Measurements from ENCODE around the gene BANF2.

Gene BANF2

GRCh38 chr20:17757496-17757895 lies 57.7 kb downstream of the BANF2 start:
- WGBS, result 94% methylated on average over 2 of the region's 2 CpGs
- no peak overlapping the region for H4K91ac ChIP-seq (ENCODE audit: low read length)
- DNase-seq, result no peak

GRCh38 chr20:17758010-17758409 lies 58.2 kb downstream of the BANF2 start:
- no peak overlapping the region for H3K23ac ChIP-seq (ENCODE audit: low read length in 2 of 2)
- H3K79me1 ChIP-seq (replicated peaks; ENCODE audit: low read length, poor library complexity, severe bottlenecking), result no peaks in the 10 kb centered on the region
- peaks cover 11% of the 10 kb centered on the region for H3K9me3 ChIP-seq (ENCODE audit: control insufficient read depth, low read length)
- no peak overlapping the region for H3K4me3 ChIP-seq (ENCODE audit: insufficient read depth in 1 of 2, low read depth in 1 of 2, low read length in 2 of 2)
- H3K9ac ChIP-seq (ENCODE audit: low read length), result no peak overlapping the region
- no peak overlapping the region for H2AK5ac ChIP-seq (ENCODE audit: low read length, severe bottlenecking)
- no peaks in the 10 kb centered on the region for H3K4me1 ChIP-seq (ENCODE audit: control insufficient read depth, insufficient read depth, low read depth, low read length)
- 90% methylated on average over 3 of the region's 3 CpGs for WGBS
- H3K4ac ChIP-seq (ENCODE audit: low read depth in 1 of 2, low read length in 2 of 2), result no peak overlapping the region
- H2BK12ac ChIP-seq (ENCODE audit: low read length in 2 of 2), result no peak overlapping the region
- no peak overlapping the region for H3K18ac ChIP-seq (ENCODE audit: low read depth in 1 of 2, low read length in 2 of 2)
- no peak for DNase-seq
- no peak overlapping the region for H3K14ac ChIP-seq (ENCODE audit: low read length in 2 of 2)
- H2BK15ac ChIP-seq (ENCODE audit: low read depth, poor library complexity, severe bottlenecking), result no peak overlapping the region
- no peaks in the 10 kb centered on the region for H3K36me3 ChIP-seq (ENCODE audit: control insufficient read depth in 1 of 2, insufficient read depth in 2 of 2, low read depth in 1 of 2, low read length in 2 of 2)
- H3K27ac ChIP-seq (ENCODE audit: low read length, poor library complexity, severe bottlenecking), result no peak overlapping the region
- no peak overlapping the region for H2BK5ac ChIP-seq (ENCODE audit: low read depth, low read length, poor library complexity, severe bottlenecking)
- peak overlapping the region; percentile 13 for H3K4me2 ChIP-seq (ENCODE audit: low read length, poor library complexity, severe bottlenecking)
- H4K8ac ChIP-seq (ENCODE audit: low read length), result no peak overlapping the region
- no peak overlapping the region for H2BK120ac ChIP-seq (ENCODE audit: low read depth, low read length)
- H2AFZ ChIP-seq (ENCODE audit: low read depth, low read length), result no peak overlapping the region
- no peak overlapping the region for H4K91ac ChIP-seq (ENCODE audit: low read length)
- peaks cover 13 to 33% of the 10 kb centered on the region in 2 experiments for H3K27me3 ChIP-seq (ENCODE audit: control insufficient read depth in 1 of 2, insufficient read depth in 1 of 2, low read length in 2 of 2)

More at GRCh38 chr20:17757496-17757895, 57.7 kb downstream of the BANF2 start:
- H3K9me3 ChIP-seq (ENCODE audit: control insufficient read depth, low read length), result peaks cover 11% of the 10 kb centered on the region
- no peak overlapping the region for H2BK120ac ChIP-seq (ENCODE audit: low read depth, low read length)
- H3K36me3 ChIP-seq (ENCODE audit: control insufficient read depth in 1 of 2, insufficient read depth in 2 of 2, low read depth in 1 of 2, low read length in 2 of 2), result no peaks in the 10 kb centered on the region
- H3K79me1 ChIP-seq (replicated peaks; ENCODE audit: low read length, poor library complexity, severe bottlenecking), result no peaks in the 10 kb centered on the region
- H4K8ac ChIP-seq (ENCODE audit: low read length), result no peak overlapping the region
- no peak overlapping the region for H3K14ac ChIP-seq (ENCODE audit: low read length in 2 of 2)
- peaks cover 13 to 36% of the 10 kb centered on the region in 2 experiments for H3K27me3 ChIP-seq (ENCODE audit: control insufficient read depth in 1 of 2, insufficient read depth in 1 of 2, low read length in 2 of 2)
- H3K4me3 ChIP-seq (ENCODE audit: insufficient read depth in 1 of 2, low read depth in 1 of 2, low read length in 2 of 2), result no peak overlapping the region
- H2BK5ac ChIP-seq (ENCODE audit: low read depth, low read length, poor library complexity, severe bottlenecking), result no peak overlapping the region
- no peak overlapping the region for H3K18ac ChIP-seq (ENCODE audit: low read depth in 1 of 2, low read length in 2 of 2)
- H3K9ac ChIP-seq (ENCODE audit: low read length), result no peak overlapping the region
- H3K4me2 ChIP-seq (ENCODE audit: low read length, poor library complexity, severe bottlenecking), result no peak overlapping the region
- no peak overlapping the region for H2AK5ac ChIP-seq (ENCODE audit: low read length, severe bottlenecking)
- H2BK15ac ChIP-seq (ENCODE audit: low read depth, poor library complexity, severe bottlenecking), result no peak overlapping the region
- no peak overlapping the region for H3K4ac ChIP-seq (ENCODE audit: low read depth in 1 of 2, low read length in 2 of 2)
- H2AFZ ChIP-seq (ENCODE audit: low read depth, low read length), result no peak overlapping the region
- no peaks in the 10 kb centered on the region for H3K4me1 ChIP-seq (ENCODE audit: control insufficient read depth, insufficient read depth, low read depth, low read length)
- no peak overlapping the region for H2BK12ac ChIP-seq (ENCODE audit: low read length in 2 of 2)
- no peak overlapping the region for H3K27ac ChIP-seq (ENCODE audit: low read length, poor library complexity, severe bottlenecking)
- H3K23ac ChIP-seq (ENCODE audit: low read length in 2 of 2), result no peak overlapping the region

DNA sequence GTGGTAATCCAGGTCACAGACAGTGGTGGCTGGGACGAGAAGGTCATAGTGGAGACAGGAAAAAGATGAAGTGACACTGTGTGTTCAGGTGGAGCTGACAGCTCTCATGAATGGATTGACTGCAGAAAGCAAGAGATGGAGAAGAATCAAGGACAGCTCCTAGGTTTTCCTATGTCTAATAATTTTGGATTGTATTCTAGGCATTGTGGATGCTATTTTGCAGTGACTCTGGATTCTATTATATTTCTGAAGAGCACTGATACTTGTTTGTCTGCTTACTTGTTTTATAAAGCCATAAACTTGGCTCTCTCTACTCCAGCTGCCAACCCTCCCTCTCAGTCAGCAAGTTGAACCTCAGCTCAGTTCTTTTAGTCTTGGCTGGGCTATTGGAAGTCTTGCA lies 58.7 kb downstream of the BANF2 start:
- no peak overlapping the region for H3K14ac ChIP-seq (ENCODE audit: low read length in 2 of 2)
- H3K27me3 ChIP-seq (ENCODE audit: control insufficient read depth in 1 of 2, insufficient read depth in 1 of 2, low read length in 2 of 2), result peaks cover 9 to 28% of the 10 kb centered on the region in 2 experiments
- no peak overlapping the region for H4K91ac ChIP-seq (ENCODE audit: low read length)
- H3K4me1 ChIP-seq (ENCODE audit: control insufficient read depth, insufficient read depth, low read depth, low read length), result no peaks in the 10 kb centered on the region
- H3K4ac ChIP-seq (ENCODE audit: low read depth in 1 of 2, low read length in 2 of 2), result no peak overlapping the region
- no peak overlapping the region for H2BK15ac ChIP-seq (ENCODE audit: low read depth, poor library complexity, severe bottlenecking)
- DNase-seq, result no peak
- no peak overlapping the region for H3K18ac ChIP-seq (ENCODE audit: low read depth in 1 of 2, low read length in 2 of 2)
- no peak overlapping the region for H2AFZ ChIP-seq (ENCODE audit: low read depth, low read length)
- no peak overlapping the region for H3K27ac ChIP-seq (ENCODE audit: low read length, poor library complexity, severe bottlenecking)
- no peaks in the 10 kb centered on the region for H3K36me3 ChIP-seq (ENCODE audit: control insufficient read depth in 1 of 2, insufficient read depth in 2 of 2, low read depth in 1 of 2, low read length in 2 of 2)
- no peak overlapping the region for H4K8ac ChIP-seq (ENCODE audit: low read length)
- H3K79me1 ChIP-seq (replicated peaks; ENCODE audit: low read length, poor library complexity, severe bottlenecking), result no peaks in the 10 kb centered on the region
- no peak overlapping the region for H3K4me3 ChIP-seq (ENCODE audit: insufficient read depth in 1 of 2, low read depth in 1 of 2, low read length in 2 of 2)
- H2BK5ac ChIP-seq (ENCODE audit: low read depth, low read length, poor library complexity, severe bottlenecking), result no peak overlapping the region
- WGBS, result 97% methylated on average over 1 of the region's 1 CpG
- H3K4me2 ChIP-seq (ENCODE audit: low read length, poor library complexity, severe bottlenecking), result no peak overlapping the region
- peaks cover 11% of the 10 kb centered on the region for H3K9me3 ChIP-seq (ENCODE audit: control insufficient read depth, low read length)
- no peak overlapping the region for H2BK120ac ChIP-seq (ENCODE audit: low read depth, low read length)
- H3K23ac ChIP-seq (ENCODE audit: low read length in 2 of 2), result no peak overlapping the region
- H2AK5ac ChIP-seq (ENCODE audit: low read length, severe bottlenecking), result no peak overlapping the region
- no peak overlapping the region for H2BK12ac ChIP-seq (ENCODE audit: low read length in 2 of 2)
- no peak overlapping the region for H3K9ac ChIP-seq (ENCODE audit: low read length)

DNA sequence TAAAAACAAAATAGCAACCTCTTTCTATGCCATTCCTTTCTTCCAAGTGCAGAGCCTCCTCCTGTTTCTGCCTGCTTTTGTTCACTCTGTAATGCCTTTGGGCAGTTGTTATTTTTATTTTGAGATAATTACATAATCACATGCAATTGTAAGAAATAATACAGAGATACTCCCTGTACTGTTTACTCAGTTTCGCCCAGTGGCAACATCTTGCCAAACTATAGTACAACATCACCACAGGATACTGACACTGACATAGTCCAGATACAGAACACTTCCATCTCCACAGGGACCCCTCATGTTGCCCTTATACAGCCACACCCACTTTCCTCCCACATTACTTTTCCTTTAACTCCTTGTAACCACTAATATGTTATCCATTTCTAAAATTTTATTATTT lies 59.7 kb downstream of the BANF2 start:
- H3K9me3 ChIP-seq (ENCODE audit: control insufficient read depth, low read length), result peaks cover 11% of the 10 kb centered on the region
- no peak overlapping the region for H3K4me3 ChIP-seq (ENCODE audit: insufficient read depth in 1 of 2, low read depth in 1 of 2, low read length in 2 of 2)
- H2BK12ac ChIP-seq (ENCODE audit: low read length in 2 of 2), result no peak overlapping the region
- H3K4me1 ChIP-seq (ENCODE audit: control insufficient read depth, insufficient read depth, low read depth, low read length), result no peaks in the 10 kb centered on the region
- H4K8ac ChIP-seq (ENCODE audit: low read length), result no peak overlapping the region
- no peak overlapping the region for H2BK120ac ChIP-seq (ENCODE audit: low read depth, low read length)
- peak; percentile 60 for DNase-seq
- H3K4me2 ChIP-seq (ENCODE audit: low read length, poor library complexity, severe bottlenecking), result no peak overlapping the region
- no peak overlapping the region for H2BK5ac ChIP-seq (ENCODE audit: low read depth, low read length, poor library complexity, severe bottlenecking)
- H2BK15ac ChIP-seq (ENCODE audit: low read depth, poor library complexity, severe bottlenecking), result no peak overlapping the region
- H3K27me3 ChIP-seq (ENCODE audit: control insufficient read depth in 1 of 2, insufficient read depth in 1 of 2, low read length in 2 of 2), result peaks cover under 1 to 19% of the 10 kb centered on the region in 2 experiments
- no peak overlapping the region for H3K4ac ChIP-seq (ENCODE audit: low read depth in 1 of 2, low read length in 2 of 2)
- no peak overlapping the region for H3K23ac ChIP-seq (ENCODE audit: low read length in 2 of 2)
- no peaks in the 10 kb centered on the region for H3K79me1 ChIP-seq (replicated peaks; ENCODE audit: low read length, poor library complexity, severe bottlenecking)
- H2AFZ ChIP-seq (ENCODE audit: low read depth, low read length), result no peak overlapping the region
- H2AK5ac ChIP-seq (ENCODE audit: low read length, severe bottlenecking), result no peak overlapping the region
- H3K9ac ChIP-seq (ENCODE audit: low read length), result no peak overlapping the region
- H3K36me3 ChIP-seq (ENCODE audit: control insufficient read depth in 1 of 2, insufficient read depth in 2 of 2, low read depth in 1 of 2, low read length in 2 of 2), result no peaks in the 10 kb centered on the region
- no peak overlapping the region for H3K14ac ChIP-seq (ENCODE audit: low read length in 2 of 2)
- H3K27ac ChIP-seq (ENCODE audit: low read length, poor library complexity, severe bottlenecking), result no peak overlapping the region
- no peak overlapping the region for H3K18ac ChIP-seq (ENCODE audit: low read depth in 1 of 2, low read length in 2 of 2)
- H4K91ac ChIP-seq (ENCODE audit: low read length), result no peak overlapping the region
- WGBS, result 17% methylated on average over 1 of the region's 1 CpG

Data from mesenchymal stem cell (in vitro differentiated cells and primary cell).